ENCODE data around the gene ATP11C.
A peak's percentile ranks its signal among the peaks of the same experiment; 100 is the strongest.

Gene ATP11C

GRCh38 chrX:139734996-139735395 is 197.9 kb downstream of the ATP11C start:
- DNase-seq (ENCODE audit: insufficient read length, low spot score), result no peak
- no peak for FAIRE-seq
- TF ChIP-seq POU2F2 (IDR thresholded peaks at IDR 0.05; ENCODE audit: low read depth, low read length), result no peak
- TF ChIP-seq POLR2AphosphoS5 (IDR thresholded peaks at IDR 0.05; ENCODE audit: low read depth, low read length), result no peak
- no peak for TF ChIP-seq TAF1 (IDR thresholded peaks at IDR 0.05; ENCODE audit: low read depth, low read length)
- no peak for TF ChIP-seq PAX5 (IDR thresholded peaks at IDR 0.05; ENCODE audit: insufficient read depth, low read length, severe bottlenecking)
- TF ChIP-seq POLR2A (IDR thresholded peaks at IDR 0.05; ENCODE audit: low read depth, low read length), result no peak
- no peak for TF ChIP-seq SPI1 (IDR thresholded peaks at IDR 0.05; ENCODE audit: low read depth, low read length)

- TF ChIP-seq POLR2A (IDR thresholded peaks at IDR 0.05; ENCODE audit: low read depth, low read length) (no peak), POLR2AphosphoS5 (IDR thresholded peaks at IDR 0.05; ENCODE audit: low read depth, low read length) (no peak), TAF1 (IDR thresholded peaks at IDR 0.05; ENCODE audit: low read depth, low read length) (no peak), PAX5 (IDR thresholded peaks at IDR 0.05; ENCODE audit: insufficient read depth, low read length, severe bottlenecking) (no peak), SPI1 (IDR thresholded peaks at IDR 0.05; ENCODE audit: low read depth, low read length) (no peak), POU2F2 (IDR thresholded peaks at IDR 0.05; ENCODE audit: low read depth, low read length) (no peak)
- peak; percentile 1 for DNase-seq (ENCODE audit: insufficient read length, low spot score)
- peak; percentile 87 for FAIRE-seq
Measured at GRCh38 chrX:139725720-139726119, 207.1 kb downstream of the ATP11C start.

- no peak for FAIRE-seq
- no peak for TF ChIP-seq PAX5 (IDR thresholded peaks at IDR 0.05; ENCODE audit: insufficient read depth, low read length, severe bottlenecking)
- no peak for TF ChIP-seq TAF1 (IDR thresholded peaks at IDR 0.05; ENCODE audit: low read depth, low read length)
Measured at GRCh38 chrX:139724626-139725025, 208.2 kb downstream of the ATP11C start.

GRCh38 chrX:139720979-139721378 is 211.9 kb downstream of the ATP11C start:
- TF ChIP-seq POLR2AphosphoS5 (IDR thresholded peaks at IDR 0.05; ENCODE audit: low read depth, low read length) (no peak), POLR2A (IDR thresholded peaks at IDR 0.05; ENCODE audit: low read depth, low read length) (no peak), POU2F2 (IDR thresholded peaks at IDR 0.05; ENCODE audit: low read depth, low read length) (no peak), PAX5 (IDR thresholded peaks at IDR 0.05; ENCODE audit: insufficient read depth, low read length, severe bottlenecking) (no peak), TAF1 (IDR thresholded peaks at IDR 0.05; ENCODE audit: low read depth, low read length) (no peak), SPI1 (IDR thresholded peaks at IDR 0.05; ENCODE audit: low read depth, low read length) (no peak)
- FAIRE-seq, result no peak
- DNase-seq (ENCODE audit: insufficient read length, low spot score), result no peak

More at GRCh38 chrX:139724626-139725025, 208.2 kb downstream of the ATP11C start:
- DNase-seq (ENCODE audit: insufficient read length, low spot score), result no peak

GRCh38 chrX:139720136-139720535 is 212.7 kb downstream of the ATP11C start:
- TF ChIP-seq POLR2AphosphoS5 (IDR thresholded peaks at IDR 0.05; ENCODE audit: low read depth, low read length) (no peak), POU2F2 (IDR thresholded peaks at IDR 0.05; ENCODE audit: low read depth, low read length) (no peak), TAF1 (IDR thresholded peaks at IDR 0.05; ENCODE audit: low read depth, low read length) (no peak), PAX5 (IDR thresholded peaks at IDR 0.05; ENCODE audit: insufficient read depth, low read length, severe bottlenecking) (no peak), SPI1 (IDR thresholded peaks at IDR 0.05; ENCODE audit: low read depth, low read length) (no peak), POLR2A (IDR thresholded peaks at IDR 0.05; ENCODE audit: low read depth, low read length) (no peak)
- no peak for DNase-seq (ENCODE audit: insufficient read length, low spot score)
- FAIRE-seq, result no peak

GRCh38 chrX:139708067-139708466 is 224.8 kb downstream of the ATP11C start, which contains the start of gene MCF2:
Gene MCF2, minus strand, starts transcription at chrX:139708167. Its CDS starts 56,423 bp downstream, at chrX:139651744.
- TF ChIP-seq SPI1 (IDR thresholded peaks at IDR 0.05; ENCODE audit: low read depth, low read length), result no peak
- no peak for TF ChIP-seq POLR2A (IDR thresholded peaks at IDR 0.05; ENCODE audit: low read depth, low read length)
- no peak for TF ChIP-seq PAX5 (IDR thresholded peaks at IDR 0.05; ENCODE audit: insufficient read depth, low read length, severe bottlenecking)
- no peak for TF ChIP-seq POU2F2 (IDR thresholded peaks at IDR 0.05; ENCODE audit: low read depth, low read length)
- TF ChIP-seq POLR2AphosphoS5 (IDR thresholded peaks at IDR 0.05; ENCODE audit: low read depth, low read length), result no peak
- TF ChIP-seq TAF1 (IDR thresholded peaks at IDR 0.05; ENCODE audit: low read depth, low read length), result no peak
- FAIRE-seq, result no peak
- DNase-seq (ENCODE audit: insufficient read length, low spot score), result no peak

GRCh38 chrX:139702658-139703057 is 230.2 kb downstream of the ATP11C start:
- DNase-seq (ENCODE audit: insufficient read length, low spot score) (no peak), FAIRE-seq (no peak)
- TF ChIP-seq SPI1 (IDR thresholded peaks at IDR 0.05; ENCODE audit: low read depth, low read length) (no peak), TAF1 (IDR thresholded peaks at IDR 0.05; ENCODE audit: low read depth, low read length) (no peak), POU2F2 (IDR thresholded peaks at IDR 0.05; ENCODE audit: low read depth, low read length) (no peak), POLR2AphosphoS5 (IDR thresholded peaks at IDR 0.05; ENCODE audit: low read depth, low read length) (no peak), POLR2A (IDR thresholded peaks at IDR 0.05; ENCODE audit: low read depth, low read length) (no peak), PAX5 (IDR thresholded peaks at IDR 0.05; ENCODE audit: insufficient read depth, low read length, severe bottlenecking) (no peak)

GRCh38 chrX:139692908-139693307 is 239.9 kb downstream of the ATP11C start:
- FAIRE-seq (no peak), DNase-seq (ENCODE audit: insufficient read length, low spot score) (no peak)
- TF ChIP-seq TAF1 (IDR thresholded peaks at IDR 0.05; ENCODE audit: low read depth, low read length), result no peak
- no peak for TF ChIP-seq POLR2AphosphoS5 (IDR thresholded peaks at IDR 0.05; ENCODE audit: low read depth, low read length)
- no peak for TF ChIP-seq POU2F2 (IDR thresholded peaks at IDR 0.05; ENCODE audit: low read depth, low read length)
- no peak for TF ChIP-seq POLR2A (IDR thresholded peaks at IDR 0.05; ENCODE audit: low read depth, low read length)
- TF ChIP-seq PAX5 (IDR thresholded peaks at IDR 0.05; ENCODE audit: insufficient read depth, low read length, severe bottlenecking), result no peak

GRCh38 chrX:139692506-139692849 is 240.4 kb downstream of the ATP11C start:
- DNase-seq (ENCODE audit: insufficient read length, low spot score) (no peak), FAIRE-seq (no peak)
- TF ChIP-seq POU2F2 (IDR thresholded peaks at IDR 0.05; ENCODE audit: low read depth, low read length) (no peak), POLR2A (IDR thresholded peaks at IDR 0.05; ENCODE audit: low read depth, low read length) (no peak), POLR2AphosphoS5 (IDR thresholded peaks at IDR 0.05; ENCODE audit: low read depth, low read length) (no peak), SPI1 (IDR thresholded peaks at IDR 0.05; ENCODE audit: low read depth, low read length) (no peak), PAX5 (IDR thresholded peaks at IDR 0.05; ENCODE audit: insufficient read depth, low read length, severe bottlenecking) (no peak), TAF1 (IDR thresholded peaks at IDR 0.05; ENCODE audit: low read depth, low read length) (no peak)

GRCh38 chrX:139691843-139692505 is 240.9 kb downstream of the ATP11C start:
- DNase-seq (ENCODE audit: insufficient read length, low spot score) (no peak), FAIRE-seq (peak; percentile 40)
- TF ChIP-seq POU2F2 (IDR thresholded peaks at IDR 0.05; ENCODE audit: low read depth, low read length), result no peak
- TF ChIP-seq PAX5 (IDR thresholded peaks at IDR 0.05; ENCODE audit: insufficient read depth, low read length, severe bottlenecking), result no peak
- no peak for TF ChIP-seq TAF1 (IDR thresholded peaks at IDR 0.05; ENCODE audit: low read depth, low read length)
- TF ChIP-seq SPI1 (IDR thresholded peaks at IDR 0.05; ENCODE audit: low read depth, low read length), result no peak
- no peak for TF ChIP-seq POLR2A (IDR thresholded peaks at IDR 0.05; ENCODE audit: low read depth, low read length)
- TF ChIP-seq POLR2AphosphoS5 (IDR thresholded peaks at IDR 0.05; ENCODE audit: low read depth, low read length), result no peak
